Hematopoietic multipotent progenitor cell (in vitro differentiated cells): ENCODE measurements around the gene BMPER. TPM values are rescaled to one million over a fixed set of nuclear protein-coding genes. Genes with fewer than 3 reads are reported as not detected.

Experiments
- DNase-seq, 3 donors: peaks; one replicate each; pipeline ENCODE4 v3.0.0-alpha.2; 2011 to 2015; ENCODE audit warnings: low read depth in 2 of 3, low spot score in 2 of 3
- total RNA-seq: library from RNA; depleted of rRNA; stranded (reverse); fragments of >200 nt; gene quantifications from one replicate; pipeline ENCODE4 v1.2.3, GENCODE V29; 2012

The BMPER gene
- total RNA-seq, 1 donor, result under 0.01 TPM

GRCh38 chr7:33887266-33887975, 17.9 kb upstream of the BMPER start:
- no peak for DNase-seq

- DNase-seq, result no peak
These were observed 17.2 kb upstream of the BMPER start for GRCh38 chr7:33888166-33888565.

- DNase-seq, result no peak
These were observed 12.4 kb upstream of the BMPER start for GRCh38 chr7:33892945-33893344.

GRCh38 chr7:33893377-33893776, 12.0 kb upstream of the BMPER start:
- DNase-seq, result no peak

GRCh38 chr7:33895025-33895804, 10.1 kb upstream of the BMPER start:
- DNase-seq, result peak; percentile 6 to 77 (median 68)

GRCh38 chr7:33900501-33900900, 4.8 kb upstream of the BMPER start:
- no peak for DNase-seq

- DNase-seq, result no peak
These were observed 4.1 kb upstream of the BMPER start for GRCh38 chr7:33901199-33901598.

GRCh38 chr7:33901847-33902246, 3.5 kb upstream of the BMPER start:
- no peak for DNase-seq

- no peak for DNase-seq
These were observed 2.6 kb upstream of the BMPER start for GRCh38 chr7:33902746-33903145.

GRCh38 chr7:33903791-33904680, 1.3 kb upstream of the BMPER start:
- peak in 2 of 3 donors; percentile 37 to 45 for DNase-seq

GRCh38 chr7:33904681-33905388, 504 bp upstream of the BMPER start:
- peak in 2 of 3 donors; percentile 35 to 38 for DNase-seq

- DNase-seq, result no peak
These were observed 1.4 kb downstream of the BMPER start for GRCh38 chr7:33906697-33907096.

- no peak for DNase-seq
These were observed 2.3 kb downstream of the BMPER start for GRCh38 chr7:33907625-33908024.

- DNase-seq, result no peak
These were observed 4.0 kb downstream of the BMPER start for GRCh38 chr7:33909318-33909717.

GRCh38 chr7:33909755-33910154, 4.4 kb downstream of the BMPER start:
- DNase-seq, result no peak

- no peak for DNase-seq
These were observed 5.4 kb downstream of the BMPER start for GRCh38 chr7:33910756-33911155.

- DNase-seq, result no peak
These were observed 11.2 kb downstream of the BMPER start for GRCh38 chr7:33916357-33917081.

GRCh38 chr7:33917661-33918060, 12.3 kb downstream of the BMPER start:
- no peak for DNase-seq

GRCh38 chr7:33918438-33919143, 13.3 kb downstream of the BMPER start:
- no peak for DNase-seq
